Activated naive CD8-positive, alpha-beta T cell treated with anti-CD3 and anti-CD28 coated beads for 36 hours (primary cell): ENCODE data around the gene TMC6. TPM values are rescaled to one million over a fixed set of nuclear protein-coding genes. Genes with fewer than 3 reads are reported as not detected.
A peak's percentile ranks its signal among the peaks of the same experiment; 100 is the strongest.
"Not testable (repeated sequence)": the region's sequence is repeated elsewhere in the genome, so short reads cannot be mapped to it uniquely, and the experiment has no call there.

Source experiments
- DNase-seq: peaks from one replicate; pipeline ENCODE4 v3.0.0; 2021
- H3K27ac Mint-ChIP-seq: one replicate; pipeline ENCODE4 v1.8.0; 2022; ENCODE audit warnings: mild to moderate bottlenecking, moderate library complexity, mixed read lengths
- H3K27me3 Mint-ChIP-seq: one replicate; pipeline ENCODE4 v1.8.0; 2022; ENCODE audit warnings: mild to moderate bottlenecking, mixed read lengths
- H3K36me3 Mint-ChIP-seq: one replicate; pipeline ENCODE4 v1.8.0; 2021; ENCODE audit warnings: mild to moderate bottlenecking, mixed read lengths
- H3K4me1 Mint-ChIP-seq: one replicate; pipeline ENCODE4 v1.8.0; 2021; ENCODE audit warnings: mixed read lengths
- H3K4me3 Mint-ChIP-seq: one replicate; pipeline ENCODE4 v1.8.0; 2022; ENCODE audit warnings: mild to moderate bottlenecking, moderate library complexity, mixed read lengths
- H3K9me3 Mint-ChIP-seq: one replicate; pipeline ENCODE4 v1.8.0; 2022; ENCODE audit warnings: mixed read lengths
- total RNA-seq, 2 experiments: library from RNA; stranded (reverse); gene quantifications; one replicate each; pipeline ENCODE4 v1.2.3, GENCODE V29; 2021

TMC6 gene
- total RNA-seq, 2 experiments from 2014 or later = 119 to 125 TPM

- H3K27ac Mint-ChIP-seq = peak overlapping the region; percentile 55
- H3K36me3 Mint-ChIP-seq = peaks cover 49% of the 10 kb centered on the region
- peaks cover 54% of the 10 kb centered on the region for H3K4me1 Mint-ChIP-seq
- no peaks in the 10 kb centered on the region for H3K27me3 Mint-ChIP-seq
- no peaks in the 10 kb centered on the region for H3K9me3 Mint-ChIP-seq
- peak; percentile 44 for DNase-seq
- peak overlapping the region; percentile 90 for H3K4me3 Mint-ChIP-seq
Measured at GRCh38 chr17:78124081-78124835, 4.3 kb downstream of the TMC6 start.

DNA sequence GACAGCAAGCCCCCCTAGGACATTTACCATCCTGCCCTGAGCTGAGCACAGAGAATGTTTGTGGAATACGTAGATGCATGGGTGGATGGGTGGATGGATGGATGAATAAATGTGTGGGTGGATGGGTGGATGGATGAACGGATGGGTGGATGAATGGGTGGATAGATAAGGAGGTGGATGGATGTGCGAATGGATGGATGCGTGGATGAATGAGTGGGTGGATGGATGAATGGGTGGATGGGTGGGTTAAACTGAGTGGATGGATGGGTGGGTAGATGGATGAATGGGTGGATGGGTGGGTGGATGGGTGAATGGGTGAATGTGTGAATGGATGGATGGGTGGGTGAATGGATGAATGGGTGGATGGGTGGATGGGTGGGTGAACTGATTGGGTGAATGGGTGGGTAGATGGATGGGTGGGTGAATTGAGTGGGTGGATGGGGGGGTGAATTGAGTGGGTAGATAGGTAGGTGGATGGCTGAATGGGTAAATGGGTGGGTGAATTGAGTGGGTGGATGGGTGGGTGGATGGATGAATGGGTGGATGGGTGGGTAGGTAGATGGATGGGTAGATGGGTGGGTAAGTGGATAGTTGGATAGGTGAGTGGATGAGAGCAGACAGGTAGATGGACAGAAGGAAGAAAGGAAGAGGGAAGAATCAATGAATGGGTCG is 5.2 kb downstream of the TMC6 start:
- no peak for DNase-seq
- no peaks in the 10 kb centered on the region for H3K27me3 Mint-ChIP-seq
- H3K4me1 Mint-ChIP-seq = peaks cover 50% of the 10 kb centered on the region
- H3K4me3 Mint-ChIP-seq = peak overlapping the region; percentile 90
- H3K36me3 Mint-ChIP-seq = peaks cover 49% of the 10 kb centered on the region
- H3K9me3 Mint-ChIP-seq = no peaks in the 10 kb centered on the region
- peak overlapping the region; percentile 93 for H3K27ac Mint-ChIP-seq

- Mint-ChIP-seq H3K4me1 (peaks cover 53% of the 10 kb centered on the region), H3K36me3 (peaks cover 51% of the 10 kb centered on the region), H3K9me3 (no peaks in the 10 kb centered on the region), H3K27ac (peak overlapping the region; percentile 93), H3K4me3 (peak overlapping the region; percentile 81), H3K27me3 (no peaks in the 10 kb centered on the region)
- DNase-seq = no peak
Measured at GRCh38 chr17:78122931-78123249, 5.7 kb downstream of the TMC6 start.

DNA sequence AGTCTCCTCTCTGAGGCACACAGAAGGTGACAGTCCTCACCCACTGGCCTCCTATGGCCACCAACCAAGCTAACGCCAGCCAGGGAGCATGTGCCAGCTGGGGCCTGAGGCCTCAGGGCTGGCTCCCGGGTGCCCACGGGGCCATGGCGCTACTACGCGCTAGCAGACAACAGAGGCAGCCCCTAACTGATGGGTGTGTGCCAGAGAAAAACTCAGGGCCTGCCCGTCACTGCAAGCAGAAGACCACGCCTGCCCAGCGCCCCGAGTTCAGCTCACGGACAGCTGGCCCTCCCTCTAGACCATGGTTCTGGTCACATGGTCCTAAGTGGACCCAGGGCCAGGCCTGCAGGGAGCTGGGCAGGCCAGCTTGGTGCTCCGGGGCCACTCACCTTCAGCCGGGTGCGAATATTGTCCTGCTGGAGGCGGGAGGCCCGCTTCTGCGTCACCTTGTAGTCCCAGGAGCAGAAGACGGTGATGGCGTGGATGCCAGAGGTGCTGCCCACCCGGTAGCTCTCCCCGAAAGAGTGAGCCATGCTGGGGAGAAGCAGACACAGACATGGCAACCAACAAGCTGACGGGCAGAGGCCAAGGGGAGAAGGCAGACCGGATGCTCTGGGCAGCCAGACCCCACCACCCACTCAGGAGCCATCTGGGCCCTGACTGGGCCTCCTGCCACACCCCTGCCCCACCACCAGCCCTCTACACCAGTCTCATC is 6.2 kb downstream of the TMC6 start:
- H3K36me3 Mint-ChIP-seq = peaks cover 55% of the 10 kb centered on the region
- peaks cover 58% of the 10 kb centered on the region for H3K4me1 Mint-ChIP-seq
- no peaks in the 10 kb centered on the region for H3K9me3 Mint-ChIP-seq
- H3K27ac Mint-ChIP-seq = peak overlapping the region; percentile 93
- H3K4me3 Mint-ChIP-seq = peak overlapping the region; percentile 81
- H3K27me3 Mint-ChIP-seq = no peaks in the 10 kb centered on the region
- DNase-seq = no peak

GRCh38 chr17:78121801-78122215 is 6.7 kb downstream of the TMC6 start:
- H3K27me3 Mint-ChIP-seq = no peaks in the 10 kb centered on the region
- H3K9me3 Mint-ChIP-seq = no peaks in the 10 kb centered on the region
- H3K4me3 Mint-ChIP-seq = peak overlapping the region; percentile 81
- DNase-seq = no peak
- peak overlapping the region; percentile 93 for H3K27ac Mint-ChIP-seq
- H3K36me3 Mint-ChIP-seq = peaks cover 54% of the 10 kb centered on the region
- peaks cover 55% of the 10 kb centered on the region for H3K4me1 Mint-ChIP-seq

DNA sequence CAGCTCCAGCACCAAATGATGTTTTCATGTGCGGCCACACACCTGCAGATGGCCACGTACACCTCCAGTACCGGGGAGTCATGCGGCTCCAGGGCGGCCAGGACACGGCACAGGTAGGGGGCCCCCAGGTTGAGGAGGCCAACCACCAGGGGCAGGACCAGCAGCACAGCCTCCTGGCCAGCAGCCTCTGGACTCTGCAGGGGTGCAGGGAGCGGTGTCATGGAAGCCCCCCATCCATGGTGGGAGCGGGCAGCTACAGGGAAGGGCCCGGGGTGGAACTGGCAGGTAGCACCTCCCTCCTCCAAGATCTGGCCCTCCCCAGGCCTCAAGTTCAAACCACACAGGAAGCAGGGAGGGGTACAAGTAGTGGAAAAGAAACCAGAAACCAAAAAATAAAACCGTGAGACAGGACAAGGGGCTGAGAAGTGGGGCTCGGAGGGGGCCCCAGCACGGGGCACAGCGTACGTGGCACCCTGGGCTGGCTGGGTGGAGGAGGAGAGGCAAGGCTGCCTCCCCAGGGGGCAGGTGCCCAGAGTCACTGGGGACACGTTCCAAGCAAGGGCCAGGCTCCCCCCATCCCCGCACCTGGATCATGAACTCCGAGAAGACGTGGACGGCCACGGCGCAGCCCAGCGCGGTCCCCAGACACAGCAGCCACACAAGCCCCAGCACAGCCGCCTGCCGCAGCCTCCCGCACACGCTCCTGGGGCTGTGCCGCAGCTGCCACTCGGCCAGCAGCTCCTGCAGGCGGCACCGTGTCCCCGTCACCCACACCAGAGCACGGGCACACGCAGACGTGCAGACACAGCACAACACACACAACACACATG is 7.4 kb downstream of the TMC6 start:
- H3K4me1 Mint-ChIP-seq = peaks cover 51% of the 10 kb centered on the region
- peak; percentile 65 for DNase-seq
- H3K27me3 Mint-ChIP-seq = no peaks in the 10 kb centered on the region
- H3K27ac Mint-ChIP-seq = peak overlapping the region; percentile 93
- H3K36me3 Mint-ChIP-seq = peaks cover 51% of the 10 kb centered on the region
- H3K9me3 Mint-ChIP-seq = no peaks in the 10 kb centered on the region
- H3K4me3 Mint-ChIP-seq = peak overlapping the region; percentile 81

GRCh38 chr17:78120537-78120936 is 8.0 kb downstream of the TMC6 start:
- Mint-ChIP-seq H3K27me3 (no peaks in the 10 kb centered on the region), H3K4me3 (peak overlapping the region; percentile 81), H3K36me3 (peaks cover 49% of the 10 kb centered on the region), H3K4me1 (peaks cover 48% of the 10 kb centered on the region), H3K27ac (peak overlapping the region; percentile 25), H3K9me3 (no peaks in the 10 kb centered on the region)
- no peak for DNase-seq

- peaks cover 54% of the 10 kb centered on the region for H3K4me1 Mint-ChIP-seq
- no peak overlapping the region for H3K27ac Mint-ChIP-seq
- H3K27me3 Mint-ChIP-seq = no peaks in the 10 kb centered on the region
- H3K4me3 Mint-ChIP-seq = no peak overlapping the region
- peaks cover 55% of the 10 kb centered on the region for H3K36me3 Mint-ChIP-seq
- no peak for DNase-seq
- no peaks in the 10 kb centered on the region for H3K9me3 Mint-ChIP-seq
Measured at GRCh38 chr17:78118801-78119241, 9.7 kb downstream of the TMC6 start.

DNA sequence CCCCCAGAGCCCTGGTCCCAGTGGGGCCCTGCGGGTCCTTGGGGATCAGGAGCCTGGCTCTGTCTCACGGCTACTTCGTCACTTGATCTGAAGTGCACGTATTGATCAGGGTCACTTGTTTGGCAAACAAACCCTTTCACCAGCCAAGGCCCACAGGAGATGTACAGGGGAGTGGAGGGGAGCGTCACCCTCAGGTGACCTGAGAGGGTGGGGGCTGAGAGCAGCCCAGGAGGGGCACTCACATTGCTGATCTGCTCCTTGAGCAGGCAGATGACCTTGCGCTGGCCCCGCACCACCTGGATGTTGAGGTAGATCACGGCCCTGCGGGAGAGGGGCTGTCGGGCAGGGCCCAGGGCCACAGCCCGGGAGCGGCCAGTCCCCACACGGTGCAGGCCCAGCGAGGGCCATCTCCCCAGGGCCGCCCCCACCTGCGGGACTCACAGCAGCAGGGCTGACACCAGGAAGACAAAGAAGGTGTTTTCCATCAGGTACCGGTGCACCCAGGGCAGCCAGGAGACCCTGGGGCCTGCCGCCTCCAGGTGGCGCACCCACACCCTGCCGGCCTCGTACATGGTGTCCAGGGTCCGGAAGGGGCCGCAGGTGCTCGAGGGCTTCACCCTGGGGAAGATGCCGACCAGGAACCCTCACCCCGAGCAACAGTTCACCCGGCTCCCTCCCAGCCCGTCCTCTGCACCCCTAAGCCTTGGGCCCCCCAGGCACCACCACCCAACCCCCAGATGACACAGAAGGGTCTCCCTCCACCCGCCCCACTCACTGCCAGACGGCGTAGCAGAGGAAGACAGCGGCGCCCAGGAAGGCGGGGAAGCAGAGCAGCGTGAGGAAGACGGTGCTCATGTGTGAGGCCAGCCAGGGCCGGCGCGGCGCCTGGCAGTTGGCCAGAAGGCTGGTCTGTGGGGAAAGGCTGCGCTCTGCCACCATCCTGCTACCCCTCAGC is 11.3 kb downstream of the TMC6 start:
- Mint-ChIP-seq H3K36me3 (peaks cover 48% of the 10 kb centered on the region), H3K9me3 (no peaks in the 10 kb centered on the region), H3K4me3 (no peak overlapping the region), H3K4me1 (peaks cover 53% of the 10 kb centered on the region), H3K27ac (peak overlapping the region; percentile 51), H3K27me3 (no peaks in the 10 kb centered on the region)
- no peak for DNase-seq

GRCh38 chr17:78116411-78116810 is 12.1 kb downstream of the TMC6 start:
- Mint-ChIP-seq H3K9me3 (no peaks in the 10 kb centered on the region), H3K27ac (no peak overlapping the region), H3K4me1 (peaks cover 44% of the 10 kb centered on the region), H3K27me3 (no peaks in the 10 kb centered on the region), H3K36me3 (peaks cover 41% of the 10 kb centered on the region), H3K4me3 (no peak overlapping the region)
- no peak for DNase-seq

- not testable (repeated sequence) for H3K27ac Mint-ChIP-seq, DNase-seq, H3K9me3 Mint-ChIP-seq, H3K27me3 Mint-ChIP-seq, H3K4me3 Mint-ChIP-seq
- H3K4me1 Mint-ChIP-seq = peaks cover 43% of the 10 kb centered on the region
- H3K36me3 Mint-ChIP-seq = peaks cover 38% of the 10 kb centered on the region
Measured at GRCh38 chr17:78115803-78116202, 12.8 kb downstream of the TMC6 start.

DNA sequence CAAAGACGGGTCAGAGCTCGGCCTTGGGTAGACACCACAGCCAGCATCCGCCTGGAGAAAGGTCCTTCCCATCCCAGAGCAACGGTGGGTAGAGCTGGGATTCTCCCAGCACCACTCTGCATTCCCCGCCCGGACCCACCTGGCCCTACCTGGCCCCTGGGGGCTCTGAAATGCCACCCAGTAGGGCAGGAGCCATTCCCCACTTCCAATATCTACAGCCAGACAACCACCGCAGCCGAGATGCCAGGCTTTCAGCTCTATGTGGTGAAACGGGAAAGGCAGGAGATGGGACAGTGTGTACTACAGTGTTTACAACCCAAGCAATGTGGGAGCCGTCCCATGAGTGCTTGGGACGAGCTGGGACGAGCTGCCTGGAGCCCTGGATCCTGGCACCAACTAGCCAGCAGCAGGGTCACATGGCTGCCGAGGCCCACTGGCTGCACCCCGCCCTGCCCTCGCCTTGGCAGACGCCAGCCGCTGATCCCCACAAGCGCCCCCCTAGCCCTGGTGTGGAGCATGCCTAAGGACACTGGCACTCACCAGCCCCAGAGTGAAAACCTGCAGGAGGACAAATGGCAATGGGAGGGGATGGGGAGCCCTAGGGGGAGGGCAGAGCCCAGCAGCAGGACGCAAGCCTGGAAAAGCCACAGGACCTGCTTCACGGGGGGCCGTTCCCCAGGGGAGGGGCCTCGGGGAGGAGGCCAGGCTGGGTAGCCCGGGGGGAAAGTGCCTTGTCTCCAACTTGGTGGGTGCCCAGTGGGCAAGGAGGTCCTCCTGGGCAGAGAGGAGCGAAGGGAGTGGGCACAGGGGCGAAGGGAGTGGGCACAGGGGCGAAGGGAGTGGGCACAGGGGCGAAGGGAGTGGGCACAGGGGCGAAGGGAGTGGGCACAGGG is 13.5 kb downstream of the TMC6 start:
- Mint-ChIP-seq H3K9me3 (no peaks in the 10 kb centered on the region), H3K4me1 (peaks cover 41% of the 10 kb centered on the region), H3K4me3 (no peak overlapping the region), H3K27ac (no peak overlapping the region), H3K27me3 (no peaks in the 10 kb centered on the region), H3K36me3 (peaks cover 31% of the 10 kb centered on the region)
- DNase-seq = no peak
